Fibroblast of the aortic adventitia (primary cell): Measurements from ENCODE around the gene SUCO. TPM values are rescaled to one million over a fixed set of nuclear protein-coding genes. Genes with fewer than 3 reads are reported as not detected.
"Not testable (repeated sequence)": the region's sequence is repeated elsewhere in the genome, so short reads cannot be mapped to it uniquely, and the experiment has no call there.

Experiments used
- DNase-seq: peaks from one replicate; pipeline ENCODE4 v3.0.0-alpha.2; 2010; ENCODE audit warnings: low read depth
- H3K4me3 ChIP-seq: 2 replicates; pipeline ENCODE4 v1.5.1; 2011; ENCODE audit warnings: low read depth, mild to moderate bottlenecking, control low read depth, low read length, moderate library complexity
- CTCF ChIP-seq: IDR thresholded peaks from 2 replicates; pipeline ENCODE4 v1.5.1; 2011; ENCODE audit warnings: mild to moderate bottlenecking, low read length, control low read depth, inconsistent platforms; ENCODE audit not compliant: insufficient read depth
- total RNA-seq: library from RNA; depleted of rRNA; stranded (reverse); fragments of >200 nt; gene quantifications from 2 replicates; pipeline ENCODE4 v1.2.3, GENCODE V29; 2012; ENCODE audit warnings: low replicate concordance

The SUCO gene
- total RNA-seq, 1 donor = 53.3 TPM

GRCh38 chr1:172588296-172589291, 55.6 kb downstream of the SUCO start:
- DNase-seq = peak; percentile 84
- H3K4me3 ChIP-seq = no peak overlapping the region
- TF ChIP-seq CTCF = no peak

DNA sequence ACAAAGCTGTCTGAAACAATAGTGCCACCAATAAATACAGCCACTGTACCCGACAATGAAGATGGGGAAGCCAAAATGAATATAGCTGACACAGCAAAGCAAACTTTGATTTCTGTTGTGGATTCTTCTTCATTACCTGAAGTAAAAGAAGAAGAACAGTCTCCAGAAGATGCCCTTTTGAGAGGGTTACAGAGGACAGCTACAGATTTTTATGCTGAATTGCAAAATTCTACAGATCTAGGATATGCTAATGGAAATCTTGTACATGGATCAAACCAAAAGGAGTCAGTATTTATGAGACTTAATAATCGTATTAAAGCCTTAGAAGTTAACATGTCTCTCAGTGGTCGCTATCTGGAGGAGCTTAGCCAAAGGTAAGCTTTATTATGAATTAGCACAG, 56.6 kb downstream of the SUCO start:
- TF ChIP-seq CTCF = no peak
- no peak for DNase-seq
- H3K4me3 ChIP-seq = no peak overlapping the region

DNA sequence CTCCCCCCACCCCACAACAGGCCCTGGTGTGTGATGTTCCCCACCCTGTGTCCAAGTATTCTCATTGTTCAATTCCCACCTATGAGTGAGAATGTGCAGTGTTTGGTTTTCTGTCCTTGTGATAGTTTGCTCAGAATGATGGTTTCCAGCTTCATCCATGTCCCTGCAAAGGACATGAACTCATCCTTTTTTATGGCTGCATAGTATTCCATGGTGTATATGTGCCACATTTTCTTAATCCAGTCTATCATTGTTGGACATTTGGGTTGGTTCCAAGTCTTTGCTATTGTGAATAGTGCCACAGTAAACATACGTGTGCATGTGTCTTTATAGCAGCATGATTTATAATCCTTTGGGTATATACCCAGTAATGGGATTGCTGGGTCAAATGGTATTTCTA, 58.5 kb downstream of the SUCO start:
- DNase-seq, H3K4me3 ChIP-seq: not testable (repeated sequence)

- not testable (repeated sequence) for H3K4me3 ChIP-seq, DNase-seq
These were observed 62.1 kb downstream of the SUCO start for GRCh38 chr1:172595066-172595465.

DNA sequence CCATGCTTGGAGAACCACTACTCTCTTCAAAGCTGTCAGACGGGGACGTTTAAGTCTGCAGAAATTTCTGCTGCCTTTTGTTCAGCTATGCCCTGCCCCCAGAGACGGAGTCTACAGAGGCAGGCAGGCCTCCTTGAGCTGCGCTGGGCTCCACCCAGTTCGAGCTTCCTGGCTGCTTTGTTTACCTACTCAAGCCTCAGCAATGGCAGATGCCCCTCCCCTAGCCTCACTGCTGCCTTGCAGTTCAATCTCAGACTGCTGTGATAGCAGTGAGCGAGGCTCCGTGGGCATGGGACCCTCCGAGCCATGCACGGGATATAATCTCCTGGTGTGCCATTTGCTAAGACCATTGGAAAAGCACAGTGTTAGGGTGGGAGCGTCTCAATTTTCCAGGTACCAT, 63.8 kb downstream of the SUCO start:
- not testable (repeated sequence) for H3K4me3 ChIP-seq, DNase-seq

DNA sequence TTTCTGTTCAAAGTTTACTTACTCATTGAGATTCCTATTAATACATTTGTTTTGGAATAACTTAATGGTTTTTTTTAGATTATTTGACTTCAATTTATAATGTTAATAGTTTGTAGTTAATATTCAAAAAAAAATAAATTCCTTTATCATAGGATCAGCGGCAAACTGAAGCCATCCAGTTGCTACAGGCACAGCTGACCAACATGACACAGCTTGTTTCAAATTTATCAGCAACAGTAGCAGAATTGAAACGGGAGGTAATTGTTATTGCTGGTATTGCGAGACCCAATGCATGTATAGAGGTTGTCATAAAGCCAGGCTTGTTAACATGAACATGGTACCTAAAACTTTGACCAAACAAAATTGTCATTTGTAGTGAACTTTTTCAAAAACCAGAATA, 67.0 kb downstream of the SUCO start:
- H3K4me3 ChIP-seq = no peak overlapping the region
- no peak for TF ChIP-seq CTCF
- no peak for DNase-seq

DNA sequence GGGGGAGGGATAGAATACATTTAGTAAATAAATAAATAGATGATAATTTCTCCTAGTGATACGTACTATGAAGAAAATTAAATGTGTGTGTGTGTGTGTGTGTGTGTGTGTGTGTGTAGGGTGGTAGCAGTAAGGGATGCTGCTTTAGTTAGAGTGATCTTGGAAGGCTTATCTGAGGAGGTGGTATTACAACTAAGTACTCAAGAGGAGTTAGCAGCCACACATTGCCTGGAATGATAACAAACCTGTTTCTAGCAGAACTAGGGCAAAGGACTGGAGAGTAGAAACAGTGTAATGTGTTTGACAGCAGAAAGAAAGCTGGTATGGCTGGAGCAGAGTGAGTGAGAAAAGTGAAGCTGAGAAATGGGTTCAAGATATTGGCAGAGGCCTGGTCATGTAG, 67.7 kb downstream of the SUCO start:
- H3K4me3 ChIP-seq = no peak overlapping the region
- TF ChIP-seq CTCF = no peak
- no peak for DNase-seq

DNA sequence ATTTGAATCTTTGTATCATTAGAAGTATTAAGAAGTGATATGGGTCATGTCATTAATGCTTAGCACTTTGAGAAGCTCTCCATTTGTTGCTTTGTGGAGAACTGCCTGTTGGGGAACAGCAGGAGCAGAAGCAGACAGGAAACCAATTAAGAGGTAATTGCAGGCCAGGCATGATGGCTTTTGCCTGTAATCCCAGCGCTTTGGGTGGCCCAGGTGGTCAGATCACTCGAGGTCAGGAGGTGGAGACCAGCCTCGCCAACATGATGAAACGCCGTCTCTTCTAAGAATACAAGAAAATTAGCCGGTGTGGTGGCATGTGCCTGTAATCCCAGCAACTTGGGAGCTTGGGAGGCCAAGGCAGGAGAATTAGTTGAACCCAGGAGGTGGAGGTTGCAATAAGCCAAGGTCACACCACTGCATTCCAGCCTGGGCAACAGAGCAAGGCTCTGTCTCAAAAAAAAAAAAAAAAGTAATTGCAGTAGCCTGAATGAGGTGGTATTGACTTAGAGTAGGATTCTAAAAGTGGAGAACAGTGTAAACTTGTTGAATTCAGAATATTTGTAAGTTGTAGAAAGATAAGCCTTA, 68.2 kb downstream of the SUCO start:
- DNase-seq = no peak
- H3K4me3 ChIP-seq = no peak overlapping the region
- TF ChIP-seq CTCF = no peak
